GM19240 (cell line): ENCODE measurements around the gene SLC30A7.
A peak's percentile ranks its signal among the peaks of the same experiment; 100 is the strongest.
"Not testable (repeated sequence)": the region's sequence is repeated elsewhere in the genome, so short reads cannot be mapped to it uniquely, and the experiment has no call there.

Source experiments
- DNase-seq: peaks from one replicate; pipeline ENCODE4 v3.0.0; 2011; ENCODE audit warnings: low spot score; ENCODE audit not compliant: insufficient read length

The SLC30A7 gene

DNA sequence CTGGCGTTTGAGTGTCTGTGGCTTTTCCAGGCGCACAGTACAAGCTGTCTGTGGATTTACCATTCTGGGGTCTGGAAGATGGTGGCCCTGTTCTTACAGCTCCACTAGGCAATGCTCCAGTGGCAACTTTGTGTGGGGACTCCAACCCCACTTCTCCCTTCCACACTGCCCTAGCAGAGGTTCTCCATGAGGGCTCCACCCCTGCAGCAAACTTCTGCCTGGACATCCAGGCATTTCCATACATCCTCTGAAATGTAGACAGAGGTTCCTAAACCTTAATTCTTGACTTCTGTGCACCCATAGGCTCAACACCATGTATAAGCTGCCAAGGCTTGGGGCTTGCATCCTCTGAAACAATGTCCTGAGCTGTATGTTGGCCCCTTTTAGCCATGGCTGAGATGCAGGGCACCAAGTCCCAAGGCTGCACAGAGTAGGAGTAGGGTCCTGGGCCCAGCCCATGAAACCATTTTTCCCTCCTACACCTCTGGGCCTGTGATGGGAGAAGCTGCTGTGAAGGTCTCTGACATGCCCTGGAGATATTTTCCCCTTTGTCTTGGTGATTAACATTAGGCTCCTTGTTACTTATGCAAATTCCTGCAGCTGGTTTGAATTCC is 5.9 kb upstream of the SLC30A7 start:
- DNase-seq, result not testable (repeated sequence)

DNA sequence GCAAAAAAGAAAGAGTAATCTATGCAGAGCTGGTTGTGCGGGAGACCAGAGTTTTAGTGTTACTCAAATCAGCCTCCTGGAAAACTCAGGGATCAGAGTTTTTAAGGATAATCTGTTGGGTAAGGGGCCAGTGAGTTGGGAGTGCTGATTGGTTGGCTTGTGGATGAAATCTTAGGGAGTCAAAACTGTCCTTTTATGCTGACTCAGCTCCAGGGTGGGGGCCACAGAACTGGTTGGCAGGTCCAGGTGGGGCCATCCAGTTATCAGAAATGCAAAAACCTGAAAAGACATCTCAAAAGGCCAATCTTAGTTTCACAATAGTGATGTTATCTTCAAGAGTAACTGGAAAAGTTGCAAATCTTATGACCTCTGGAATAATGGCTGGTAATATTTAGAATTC is 4.5 kb upstream of the SLC30A7 start:
- DNase-seq, result no peak

DNA sequence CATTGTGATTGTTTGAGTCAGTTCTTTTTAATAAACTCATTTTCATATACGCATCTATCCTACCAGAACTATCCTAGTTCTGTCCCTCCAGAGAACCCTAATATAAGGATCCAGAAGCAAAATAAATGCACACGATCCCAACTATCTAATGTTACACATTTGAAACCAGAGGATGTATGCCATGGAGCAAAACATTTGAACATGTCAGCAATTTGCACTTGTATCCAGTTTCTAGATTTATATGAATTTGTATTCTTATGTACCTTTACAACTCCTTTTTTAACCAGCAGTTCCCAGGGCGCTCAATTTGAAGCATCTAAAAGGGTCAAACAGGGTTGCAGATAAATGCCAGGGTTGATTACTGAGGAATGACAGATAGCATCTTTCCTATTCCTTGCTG is 3.3 kb upstream of the SLC30A7 start:
- DNase-seq, result no peak

DNA sequence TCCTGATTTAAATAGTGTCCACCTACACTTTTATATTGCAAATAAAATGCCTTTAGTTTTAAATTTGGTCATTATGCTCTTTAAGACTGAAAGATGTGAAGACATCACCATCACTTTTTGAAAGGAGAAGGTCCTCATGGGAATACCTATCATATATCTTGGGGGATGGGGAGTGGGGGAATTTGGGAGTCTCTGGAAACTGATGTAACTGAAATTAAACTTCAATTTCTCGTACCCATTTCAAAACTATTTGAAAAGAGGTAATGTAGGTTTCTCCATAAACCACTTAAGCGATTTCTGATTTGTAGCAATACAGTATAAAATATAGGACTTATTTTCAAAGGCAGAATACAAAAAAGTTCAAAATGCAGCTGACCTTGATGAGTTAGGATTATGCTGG is 2.2 kb upstream of the SLC30A7 start:
- no peak for DNase-seq

DNA sequence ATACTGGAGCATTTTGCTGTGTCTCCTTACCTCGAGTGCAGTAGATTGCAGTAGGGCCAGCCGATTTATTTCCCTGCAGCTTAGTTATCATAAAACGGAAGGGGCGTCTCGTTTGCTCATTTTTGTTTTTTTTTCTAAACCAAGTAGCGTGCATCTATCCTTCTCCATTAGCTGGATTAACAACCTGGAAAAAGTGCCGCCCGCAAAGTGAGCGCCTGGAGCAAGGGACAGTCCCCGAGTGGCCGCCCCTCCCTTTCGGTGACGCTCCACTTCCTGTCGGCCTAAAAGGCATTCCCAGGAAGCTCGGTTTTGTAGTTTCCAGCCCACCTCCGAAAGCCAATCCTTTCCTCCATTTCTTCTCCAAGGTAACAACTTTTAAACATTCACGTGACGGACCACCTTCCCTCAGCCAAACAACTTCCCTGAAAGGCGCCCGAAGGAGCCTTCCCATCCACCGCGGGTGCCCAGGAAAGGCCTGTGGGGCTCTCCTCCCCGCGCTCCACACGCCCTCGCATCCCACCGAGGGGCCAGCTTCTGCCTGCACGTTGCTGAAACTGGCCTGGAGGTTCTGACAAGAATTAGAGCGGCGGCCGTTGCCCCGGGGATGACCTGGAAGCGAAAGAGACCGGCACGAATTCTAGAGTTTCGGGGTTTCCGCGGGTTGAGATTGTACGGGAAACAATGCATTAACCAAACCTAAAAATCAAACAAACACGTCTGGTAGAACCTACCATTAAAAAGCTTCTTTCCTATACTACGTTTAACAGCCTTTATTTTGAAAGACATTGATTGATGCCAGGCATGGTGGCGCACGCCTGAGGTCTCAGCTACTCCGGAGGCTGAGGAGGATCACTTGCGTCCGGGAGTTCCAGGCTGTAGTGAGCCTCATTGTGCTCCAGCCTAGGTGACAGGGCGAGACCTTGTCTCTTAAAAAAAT is 1.0 kb upstream of the SLC30A7 start, which contains the start of gene EXTL2:
Gene EXTL2, minus strand, starts transcription at position 240 of the 937 bp plus-strand sequence. CDS start 6,085 bp downstream, outside the sequence.
- peak; percentile 28 for DNase-seq

DNA sequence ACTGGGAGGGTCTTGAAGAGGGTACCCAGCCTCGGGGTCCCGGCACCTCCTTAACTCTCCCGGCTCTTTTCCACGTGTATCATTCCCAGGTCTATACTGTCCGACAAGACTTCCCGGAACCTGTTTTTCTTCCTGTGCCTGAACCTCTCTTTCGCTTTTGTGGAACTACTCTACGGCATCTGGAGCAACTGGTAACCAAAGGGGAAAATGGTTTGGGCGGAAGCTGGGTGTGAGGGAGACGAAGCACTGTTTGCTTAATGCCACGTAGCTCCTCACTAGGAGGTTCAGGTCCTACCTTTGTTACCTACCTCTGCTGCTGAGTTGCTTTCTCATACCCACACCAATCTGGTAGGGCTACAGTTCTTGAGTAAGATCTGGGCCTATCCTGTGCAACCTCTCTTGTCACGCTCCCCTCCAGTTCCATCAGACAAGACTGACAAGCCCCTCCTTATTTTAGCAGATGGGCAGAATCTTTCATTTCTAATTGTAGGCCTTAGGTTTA is 642 bp downstream of the SLC30A7 start:
- peak; percentile 18 for DNase-seq

DNA sequence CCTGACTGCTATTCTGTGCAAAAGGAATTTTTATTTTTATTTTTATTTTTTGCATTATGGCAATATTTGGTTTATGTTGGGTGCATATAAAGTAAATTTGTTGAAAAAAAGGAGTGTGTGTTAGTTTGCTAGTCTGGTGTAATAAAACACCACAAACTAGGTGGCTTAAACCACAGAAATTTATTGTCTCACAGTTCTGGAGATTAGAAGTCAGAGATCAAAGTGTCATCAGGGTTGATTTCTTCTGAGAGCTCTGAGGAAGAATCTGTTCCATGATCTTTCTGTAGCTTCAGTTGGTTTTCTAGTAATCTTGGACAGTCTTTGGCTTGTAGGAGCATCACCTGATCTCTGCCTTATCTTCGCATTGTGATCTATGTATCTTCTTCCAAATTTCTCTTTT is 6.5 kb downstream of the SLC30A7 start:
- DNase-seq, result no peak

DNA sequence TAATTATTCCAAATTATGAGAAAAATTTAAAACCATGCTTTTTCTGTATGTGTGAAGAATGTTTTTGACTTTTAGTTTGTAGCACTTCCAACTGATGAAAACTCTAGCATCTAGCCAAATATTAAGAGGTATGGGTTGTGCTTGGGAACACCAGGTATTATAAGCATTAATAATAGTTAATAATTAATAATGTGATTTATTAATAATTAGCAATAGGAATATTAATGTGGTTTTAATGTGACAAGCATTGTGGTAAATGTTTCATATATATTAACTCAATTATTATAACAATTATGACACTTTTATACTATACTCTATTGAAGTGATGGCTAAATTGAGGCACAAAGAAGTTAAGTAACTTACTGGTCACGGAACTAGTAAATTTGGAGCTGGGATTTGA is 7.9 kb downstream of the SLC30A7 start:
- DNase-seq, result no peak

DNA sequence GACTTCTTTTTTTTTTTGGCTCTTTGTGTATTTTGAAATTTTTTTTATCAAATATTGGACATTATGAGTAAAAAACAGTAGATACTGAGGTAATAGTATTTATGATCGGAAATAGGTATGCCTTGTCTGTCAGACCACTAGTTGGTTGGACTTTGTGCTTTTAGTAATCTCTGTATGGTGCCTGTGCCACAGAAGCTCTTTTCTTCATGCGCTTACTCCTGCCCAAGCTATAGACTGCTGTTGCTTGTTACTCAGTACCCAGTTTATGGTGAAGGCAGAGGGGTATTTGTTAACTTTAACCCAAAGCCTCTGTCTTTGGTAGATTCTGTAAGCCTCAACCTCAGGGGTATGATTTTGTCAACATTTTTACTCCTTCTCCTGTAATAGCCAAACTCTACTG is 8.6 kb downstream of the SLC30A7 start:
- DNase-seq, result no peak

DNA sequence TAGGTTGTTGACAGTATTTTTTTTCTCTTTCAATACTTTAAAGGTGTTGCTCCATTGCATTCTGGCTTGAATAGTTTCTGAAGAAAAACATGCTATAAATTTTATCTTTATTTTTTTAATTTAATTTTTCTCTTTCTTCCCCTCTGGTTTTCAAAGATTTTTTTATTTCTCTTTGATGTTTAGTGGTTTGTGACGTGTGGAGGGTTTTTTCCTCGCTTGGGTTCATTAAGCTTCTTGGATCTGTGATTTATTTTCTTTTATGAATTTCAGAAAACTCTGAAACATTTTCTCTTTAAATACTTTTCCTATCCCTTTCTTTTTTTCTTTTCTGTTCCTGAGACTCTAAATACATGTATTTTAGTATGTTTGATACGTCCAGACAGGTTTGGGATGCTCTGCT is 9.3 kb downstream of the SLC30A7 start:
- DNase-seq, result no peak

DNA sequence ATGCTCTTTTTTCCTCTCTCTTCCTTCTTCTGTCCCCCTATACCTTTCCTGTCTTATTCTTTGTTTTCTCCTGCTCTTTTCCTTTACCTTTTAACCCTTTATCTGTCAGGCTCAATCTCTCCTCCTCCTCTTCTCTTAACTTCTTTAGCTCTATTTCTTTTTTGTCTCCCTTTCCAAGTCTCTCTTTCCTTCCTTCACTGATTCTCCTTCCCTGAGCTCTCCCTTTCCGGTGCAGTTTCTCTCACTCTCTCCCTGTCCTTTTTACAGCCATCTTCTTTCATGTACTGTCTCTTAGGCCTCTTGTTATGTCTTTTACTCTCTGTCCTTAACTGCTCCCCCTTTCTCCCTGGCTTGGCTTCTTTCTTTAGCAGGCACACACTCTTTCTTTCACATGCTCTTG is 12.0 kb downstream of the SLC30A7 start:
- DNase-seq, result no peak

DNA sequence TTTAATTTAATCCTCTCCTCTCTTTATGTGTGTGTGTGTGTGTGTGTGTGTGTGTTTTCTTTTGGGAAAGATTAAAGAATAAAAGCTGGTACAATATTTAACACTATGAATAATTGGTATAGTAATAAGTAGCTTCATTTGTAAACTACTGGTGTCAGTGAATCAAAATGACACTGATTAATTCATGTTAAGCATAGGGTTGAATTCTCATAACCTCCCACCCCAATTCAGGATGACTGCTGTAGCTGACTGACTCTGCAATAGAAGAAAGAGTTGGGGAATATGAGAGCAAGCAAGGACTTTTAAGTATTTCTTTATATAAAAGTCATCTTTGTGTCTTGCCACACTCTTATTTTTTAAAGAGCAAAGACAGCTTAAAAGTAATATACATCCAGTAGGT is 13.1 kb downstream of the SLC30A7 start:
- no peak for DNase-seq

DNA sequence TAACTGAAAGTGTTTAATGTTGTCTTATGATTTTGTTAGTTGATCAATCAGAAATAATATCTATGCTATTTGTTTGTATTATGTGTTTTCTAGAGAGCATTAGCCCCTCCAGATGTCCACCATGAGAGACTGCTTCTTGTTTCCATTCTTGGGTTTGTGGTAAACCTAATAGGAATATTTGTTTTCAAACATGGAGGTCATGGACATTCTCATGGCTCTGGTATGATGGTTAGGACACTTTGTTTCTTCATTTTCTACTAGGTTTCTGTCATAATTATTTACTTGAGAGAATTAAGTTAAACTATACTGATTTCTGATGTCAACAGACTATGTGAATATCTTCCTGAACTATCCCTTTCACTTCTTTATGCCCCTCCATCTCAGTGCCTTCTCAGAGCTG is 16.1 kb downstream of the SLC30A7 start:
- no peak for DNase-seq

DNA sequence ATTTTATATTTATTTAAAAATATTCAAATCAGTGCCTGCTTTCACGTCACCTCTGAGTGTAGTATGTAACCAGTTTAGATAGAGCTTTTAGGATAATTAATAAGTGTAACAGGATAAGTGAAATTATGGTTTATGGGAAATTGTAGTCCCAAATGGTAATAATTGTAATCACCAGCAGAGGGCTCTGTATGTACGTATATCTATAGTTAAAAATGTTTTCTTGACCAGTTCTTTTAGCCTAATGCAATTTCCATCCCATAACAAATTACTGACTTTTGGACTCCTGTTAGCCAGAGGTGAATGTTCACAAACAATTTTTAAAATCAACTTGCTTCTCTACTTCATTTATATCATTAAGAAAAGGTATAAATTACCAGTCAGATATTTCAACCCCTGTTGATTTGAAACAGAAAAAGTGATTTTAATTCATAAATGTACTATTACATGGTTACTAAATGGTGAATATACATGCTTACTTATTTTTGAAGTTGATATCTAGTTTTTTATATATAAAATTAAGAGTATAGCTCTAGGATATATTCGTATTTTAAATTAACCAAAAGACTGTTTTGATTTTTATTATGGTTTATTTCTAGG is 25.3 kb downstream of the SLC30A7 start:
- no peak for DNase-seq

DNA sequence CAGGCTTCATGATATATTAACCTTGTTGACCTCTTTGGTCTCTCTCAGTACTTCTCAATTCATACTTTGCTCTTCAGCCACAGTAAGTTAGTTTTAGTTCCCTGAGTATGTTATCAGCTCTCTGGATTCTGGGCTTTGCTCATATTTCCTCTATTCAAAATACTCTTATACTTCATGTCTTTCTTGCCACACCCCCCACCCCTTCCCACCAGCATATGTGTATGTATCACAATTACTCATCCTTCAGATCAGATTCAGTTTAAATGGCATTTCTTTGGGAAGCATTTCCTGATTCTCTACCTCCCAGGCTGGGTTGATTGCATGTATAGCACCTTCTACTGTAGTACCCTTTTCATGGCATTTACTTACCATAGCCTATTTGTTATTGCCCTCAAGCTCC is 28.3 kb downstream of the SLC30A7 start:
- no peak for DNase-seq

DNA sequence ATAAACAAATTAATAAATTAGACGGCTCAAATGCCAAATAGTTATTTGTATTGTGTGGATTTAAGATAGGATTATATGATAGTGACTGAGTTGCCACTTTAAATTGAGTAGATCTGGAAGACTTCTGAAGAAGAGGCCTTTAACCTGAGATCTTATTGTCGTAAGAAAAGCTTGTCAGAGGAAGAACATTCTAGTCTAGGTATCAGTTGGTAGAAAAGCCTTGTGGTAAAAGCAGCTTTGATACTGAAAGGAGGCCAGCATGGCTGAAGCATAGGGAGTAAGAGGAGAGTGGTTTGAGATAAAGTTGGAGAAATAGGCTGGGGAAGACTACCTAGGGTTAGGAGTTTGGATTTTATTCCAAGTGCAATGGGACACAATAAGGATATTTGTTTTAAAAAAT is 29.1 kb downstream of the SLC30A7 start:
- no peak for DNase-seq

DNA sequence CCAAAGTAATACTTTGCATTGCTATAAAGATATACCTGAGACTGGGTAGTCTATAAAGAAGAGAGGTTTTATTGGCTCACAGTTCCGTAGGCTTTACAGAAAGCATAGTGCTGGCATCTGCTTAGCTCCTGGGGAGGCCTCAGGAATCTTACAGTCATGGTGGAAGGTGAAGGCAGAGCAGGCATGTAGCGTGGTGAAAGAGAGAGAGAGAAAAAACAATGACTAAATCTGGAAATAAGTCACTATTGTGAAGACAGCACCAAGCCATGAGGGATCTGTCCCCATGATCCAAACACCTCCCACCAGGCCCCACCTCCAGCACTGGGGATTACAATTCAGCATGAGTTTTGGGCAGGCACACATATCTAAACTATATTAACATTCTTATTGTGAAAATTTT is 30.4 kb downstream of the SLC30A7 start:
- DNase-seq, result no peak

DNA sequence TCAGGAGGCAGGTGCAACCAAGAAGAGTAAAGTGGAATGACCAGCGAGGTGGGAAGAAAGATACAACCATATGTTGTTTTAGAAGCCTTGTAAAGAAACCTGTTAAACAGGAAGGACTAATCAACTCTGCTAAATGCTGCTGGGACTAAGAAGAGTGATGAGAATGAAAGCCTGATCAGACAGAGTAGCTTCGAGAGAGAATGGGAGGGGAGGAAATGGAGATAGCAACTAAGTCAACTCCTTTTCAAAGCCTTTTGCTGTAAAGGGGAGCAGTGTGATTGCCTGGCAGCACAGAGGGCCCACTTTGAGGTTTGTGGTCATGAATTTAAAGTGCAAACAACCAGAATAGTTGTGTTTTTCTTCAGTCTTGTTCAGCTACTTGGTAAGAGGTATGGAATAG is 31.4 kb downstream of the SLC30A7 start:
- DNase-seq, result no peak

DNA sequence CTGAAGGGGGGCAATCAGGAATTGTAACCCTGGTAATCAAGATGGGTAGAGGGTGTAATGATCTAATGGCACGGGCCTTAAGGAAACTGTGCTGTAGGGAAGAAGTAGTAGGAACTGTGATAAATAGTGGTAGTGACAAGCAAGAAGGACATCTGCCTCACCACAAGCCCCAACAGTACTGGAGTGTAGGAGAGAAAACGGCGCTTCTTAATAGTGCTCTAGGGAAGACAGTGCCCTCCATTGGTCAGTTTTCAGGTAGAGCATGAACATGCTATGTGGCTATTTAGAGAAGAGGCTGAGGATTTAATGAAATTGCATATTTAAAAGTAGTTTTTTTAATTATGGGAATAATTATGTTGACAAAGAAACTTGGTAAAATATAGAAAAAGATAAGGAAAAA is 32.2 kb downstream of the SLC30A7 start:
- no peak for DNase-seq

DNA sequence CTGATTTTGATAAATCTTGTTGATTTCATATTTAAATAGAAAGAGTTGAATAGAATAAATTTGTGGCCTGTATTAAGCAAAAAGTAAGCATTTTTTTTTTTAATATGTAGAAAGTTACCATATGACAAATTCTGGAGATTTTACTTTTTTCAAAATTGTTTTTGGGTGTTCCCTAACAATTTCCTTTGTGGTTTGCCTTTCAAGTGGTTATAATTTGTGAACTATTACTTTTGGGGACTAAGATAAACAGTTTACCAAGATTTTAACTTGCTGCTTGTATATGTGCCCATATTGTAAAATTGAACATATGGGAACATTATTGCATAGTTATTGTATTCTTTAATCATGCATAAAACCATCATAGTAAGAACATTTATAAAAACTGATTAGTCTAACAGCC is 34.6 kb downstream of the SLC30A7 start:
- no peak for DNase-seq

DNA sequence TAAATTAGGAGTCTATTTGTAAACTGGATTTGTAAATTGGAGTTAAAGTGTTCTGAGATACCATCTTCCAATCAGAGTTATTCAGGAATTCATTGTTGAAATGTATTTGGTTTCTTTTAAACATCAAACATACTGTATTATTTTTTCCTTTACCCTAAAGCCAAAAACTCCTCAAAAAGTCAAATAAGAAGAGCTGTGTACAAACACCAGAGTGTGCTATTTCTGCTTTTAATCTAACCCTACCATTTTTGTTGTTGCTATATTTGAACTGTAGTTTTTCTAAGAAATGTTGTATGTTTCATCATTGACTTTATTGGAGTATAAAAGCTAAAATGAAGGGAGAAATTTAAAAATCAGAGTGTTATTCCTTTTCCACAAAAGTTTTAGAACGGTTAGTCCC is 35.8 kb downstream of the SLC30A7 start:
- no peak for DNase-seq

DNA sequence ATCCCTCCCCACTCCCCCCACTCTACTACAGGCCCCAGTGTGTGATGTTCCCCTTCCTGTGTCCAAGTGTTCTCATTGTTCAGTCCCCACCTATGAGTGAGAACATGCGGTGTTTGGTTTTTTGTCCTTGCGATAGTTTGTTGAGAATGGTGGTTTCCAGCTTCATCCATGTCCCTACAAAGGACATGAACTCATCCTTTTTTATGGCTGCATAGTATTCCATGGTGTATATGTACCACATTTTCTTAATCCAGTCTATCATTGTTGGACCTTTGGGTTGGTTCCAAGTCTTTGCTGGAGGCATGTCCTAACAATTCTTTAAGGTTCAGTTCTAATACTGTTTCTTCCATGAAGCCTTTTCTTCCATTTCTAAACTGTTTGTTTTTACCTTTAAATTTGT is 37.7 kb downstream of the SLC30A7 start:
- DNase-seq, result not testable (repeated sequence)
